ENCODE results near the gene BMX.

Gene BMX

DNA sequence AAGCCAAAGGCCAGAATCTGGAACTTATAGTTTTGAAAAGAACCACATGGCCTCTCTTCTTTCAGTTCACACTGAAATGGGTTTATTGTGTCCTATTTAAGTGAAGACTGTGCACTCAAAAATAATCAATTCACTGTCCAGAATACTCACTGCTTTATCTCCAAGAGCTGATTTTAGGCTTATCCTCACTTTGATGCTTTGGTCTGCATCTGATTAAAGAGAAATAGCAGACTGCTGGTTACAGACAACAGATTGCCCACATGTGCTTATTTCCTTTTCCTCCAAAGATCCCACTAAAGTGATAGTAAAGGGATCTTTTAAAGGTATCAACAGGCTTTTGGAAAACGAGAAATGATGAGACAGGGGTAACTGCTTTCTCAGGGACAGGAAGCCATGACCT is 69.5 kb downstream of the BMX start:
- DNase-seq (ENCODE audit: low read depth, low spot score) = no peak

DNA sequence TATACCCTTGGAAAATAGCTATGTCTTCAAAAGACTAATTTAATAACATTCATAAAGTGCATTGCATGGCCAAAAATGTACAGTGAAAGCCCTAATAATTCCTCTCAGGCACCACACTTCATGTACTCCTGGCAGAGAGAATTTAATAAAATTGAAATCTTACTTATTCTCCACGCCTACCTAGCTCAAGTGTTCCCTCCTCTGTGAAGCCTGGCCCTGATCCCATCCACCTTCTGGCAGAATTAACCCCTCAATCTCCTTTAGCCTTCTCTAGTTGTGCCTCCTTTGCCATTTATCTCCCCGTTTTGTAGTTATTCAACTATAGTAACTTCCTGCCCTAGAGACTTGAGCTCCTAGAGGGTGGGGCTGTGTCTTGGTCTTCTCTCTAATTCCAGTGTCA is 73.4 kb downstream of the BMX start:
- no peak for DNase-seq (ENCODE audit: low read depth, low spot score)

DNA sequence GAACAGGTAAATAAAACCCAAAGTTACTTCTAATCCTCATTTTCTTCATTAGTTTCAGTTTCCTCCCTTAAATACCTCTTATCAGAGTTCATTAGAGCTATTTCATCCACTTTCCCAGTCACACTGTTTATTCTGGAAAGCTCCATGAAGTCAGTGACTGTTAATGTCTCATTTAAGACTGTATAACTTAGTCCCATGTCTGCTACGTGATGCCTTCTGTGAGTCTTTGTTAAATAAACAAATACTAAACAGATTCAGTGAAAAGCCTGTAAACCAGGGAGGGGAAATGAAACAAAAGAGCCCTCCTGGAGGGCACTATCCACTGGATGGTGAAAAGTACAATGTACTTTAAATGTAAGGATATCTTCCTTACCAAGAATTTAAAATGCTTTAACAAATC is 75.4 kb downstream of the BMX start:
- no peak for DNase-seq (ENCODE audit: low read depth, low spot score)

DNA sequence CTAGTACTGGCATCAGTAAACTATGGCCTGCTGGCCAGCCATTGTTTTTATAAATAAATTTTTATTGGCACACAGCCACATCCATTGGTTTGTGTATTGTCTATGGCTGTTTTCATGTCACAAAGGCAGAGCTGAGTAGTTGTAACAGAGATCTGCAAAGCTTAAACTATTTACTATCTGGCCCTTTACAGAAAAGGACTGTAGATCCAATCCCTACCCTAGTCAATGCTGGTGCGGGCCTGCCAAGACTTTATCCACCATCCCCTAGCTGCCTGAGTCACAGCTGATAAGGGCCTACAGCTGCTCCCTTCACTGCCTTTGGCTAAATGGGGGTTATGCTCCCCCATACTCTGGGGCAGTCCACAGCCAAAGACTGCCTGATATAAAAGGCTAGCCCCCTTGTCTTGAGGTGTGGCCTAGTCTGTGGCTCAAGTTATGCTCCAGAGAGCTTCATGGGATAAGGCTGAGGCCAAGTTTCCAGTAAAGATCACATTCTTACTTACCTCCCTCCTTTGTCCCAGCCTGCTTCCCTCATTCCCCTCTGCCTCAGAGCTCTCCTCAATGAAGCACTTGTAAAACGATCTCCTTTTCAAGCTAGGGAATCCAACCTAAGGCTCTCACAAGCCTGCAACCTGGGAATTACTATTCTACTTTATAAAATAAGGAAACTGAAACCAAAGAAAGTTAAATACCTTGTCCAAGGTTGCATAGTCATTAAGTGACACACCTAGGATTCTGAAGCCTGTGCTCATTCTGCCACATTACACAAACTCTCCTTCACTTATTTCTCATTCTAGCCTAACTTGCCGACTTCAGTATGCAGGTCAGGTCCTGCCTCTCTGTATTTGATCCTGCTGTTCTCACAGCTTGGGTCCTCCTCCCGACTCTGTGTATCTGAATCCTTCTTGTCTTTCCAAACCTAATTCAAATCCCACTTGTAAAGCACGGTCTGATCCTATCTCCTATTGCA is 79.5 kb downstream of the BMX start:
- no peak for DNase-seq (ENCODE audit: low read depth, low spot score)

DNA sequence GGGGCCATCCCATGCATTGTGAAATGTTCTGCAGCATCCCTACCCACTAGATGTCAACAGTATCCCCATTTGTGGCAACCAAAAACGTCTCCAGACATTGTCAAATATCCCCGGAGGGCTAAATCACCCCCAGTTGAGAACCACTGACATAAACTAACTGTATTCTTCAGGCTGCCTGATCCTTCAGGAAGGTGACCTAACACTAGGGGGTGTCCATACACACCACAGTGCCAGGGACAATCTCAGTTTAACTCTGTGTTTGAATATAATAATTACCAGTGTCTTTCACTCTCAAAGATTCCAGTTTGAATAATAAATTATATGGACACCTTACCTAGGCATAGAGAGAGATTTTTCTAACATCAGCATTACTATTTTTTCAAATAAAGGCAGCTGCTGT is 93.8 kb downstream of the BMX start:
- no peak for DNase-seq (ENCODE audit: low read depth, low spot score)

- DNase-seq (ENCODE audit: low read depth, low spot score) = no peak
These were observed 97.4 kb downstream of the BMX start for GRCh38 chrX:15598026-15598425.

GRCh38 chrX:15599461-15599860 is 98.9 kb downstream of the BMX start:
- no peak for DNase-seq (ENCODE audit: low read depth, low spot score)

- DNase-seq (ENCODE audit: low read depth, low spot score) = no peak
These were observed 99.4 kb downstream of the BMX start for GRCh38 chrX:15600049-15600448.

DNA sequence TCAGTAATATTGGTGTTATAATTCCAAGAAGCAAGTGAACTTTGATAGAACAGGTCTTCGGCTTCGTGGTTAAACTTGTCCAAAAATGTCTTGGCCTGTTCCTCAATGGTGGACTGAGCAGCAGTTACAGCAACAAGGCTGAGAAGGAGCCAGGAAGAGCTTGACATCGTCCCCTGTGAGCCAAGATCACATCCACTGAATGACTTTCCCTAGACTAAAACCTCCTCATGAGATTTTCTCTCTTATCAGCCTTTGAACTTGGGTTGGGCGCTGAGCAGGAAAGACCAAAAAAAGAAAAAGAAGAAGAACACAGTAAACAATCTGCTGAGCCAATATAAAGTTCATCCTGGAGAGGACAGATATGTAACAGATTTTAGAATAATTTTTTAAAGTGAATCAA is 100.1 kb downstream of the BMX start, which contains the start of gene ACE2:
Gene ACE2 (minus strand): TSS at position 216 of the 400 bp plus-strand sequence. CDS start 49 bp downstream, at position 167.
- no peak for DNase-seq (ENCODE audit: low read depth, low spot score)

- no peak for DNase-seq (ENCODE audit: low read depth, low spot score)
These were observed 101.3 kb downstream of the BMX start for GRCh38 chrX:15601932-15602331.

GRCh38 chrX:15602761-15603160 is 102.2 kb downstream of the BMX start:
- DNase-seq (ENCODE audit: low read depth, low spot score) = no peak

DNA sequence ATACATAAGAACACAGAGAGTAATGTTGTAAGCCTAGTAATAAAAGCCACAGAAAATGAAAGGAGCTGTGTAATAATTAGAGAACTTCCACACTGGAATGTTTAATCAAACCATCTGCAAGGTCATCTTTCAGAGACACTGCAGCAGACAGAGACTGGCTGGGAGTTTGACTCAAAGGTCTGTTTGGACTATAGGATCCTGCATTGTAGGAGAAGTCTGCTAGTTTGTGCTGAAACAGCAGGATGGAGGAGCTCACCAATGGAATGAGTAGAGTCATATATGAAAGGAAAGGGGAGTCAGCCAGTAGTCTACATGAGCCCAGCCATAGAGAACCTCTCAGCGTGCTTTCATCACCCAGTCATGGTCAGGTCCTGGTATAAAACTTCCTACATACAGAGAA is 104.6 kb downstream of the BMX start:
- no peak for DNase-seq (ENCODE audit: low read depth, low spot score)
